Mesenchymal stem cell (in vitro differentiated cells and primary cell): ENCODE measurements around the gene C13orf46.

Experiments
- DNase-seq: peaks from one replicate; pipeline ENCODE4 v3.0.0-alpha.2; 2013
- H2AFZ ChIP-seq: one replicate; pipeline ENCODE4 v1.6.1; 2013; ENCODE audit warnings: low read depth, mild to moderate bottlenecking, control low read depth, inconsistent platforms, low read length, moderate library complexity
- H2AK5ac ChIP-seq: 2 replicates; pipeline ENCODE4 v1.6.1; 2013; ENCODE audit warnings: low read length, moderate library complexity, mild to moderate bottlenecking, inconsistent platforms; ENCODE audit not compliant: severe bottlenecking
- H2BK120ac ChIP-seq: one replicate; pipeline ENCODE4 v1.6.1; 2013; ENCODE audit warnings: low read depth, mild to moderate bottlenecking, inconsistent platforms, low read length, moderate library complexity
- H2BK12ac ChIP-seq, 2 experiments: one replicate each; pipeline ENCODE4 v1.6.1; 2013; ENCODE audit warnings: inconsistent platforms in 2 of 2, low read length in 2 of 2, mild to moderate bottlenecking in 2 of 2, moderate library complexity in 2 of 2, control low read depth in 1 of 2
- H2BK15ac ChIP-seq: one replicate; pipeline ENCODE4 v1.6.1; 2013; ENCODE audit warnings: mild to moderate bottlenecking, low read depth, inconsistent platforms; ENCODE audit not compliant: poor library complexity, severe bottlenecking
- H2BK5ac ChIP-seq: 2 replicates; pipeline ENCODE4 v1.6.1; 2013; ENCODE audit warnings: low read depth, mild to moderate bottlenecking, low read length, control low read depth, inconsistent platforms; ENCODE audit not compliant: poor library complexity, severe bottlenecking
- H3K14ac ChIP-seq, 2 experiments: one replicate each; pipeline ENCODE4 v1.6.1; 2013; ENCODE audit warnings: inconsistent platforms in 2 of 2, low read length in 2 of 2, control low read depth in 1 of 2, mild to moderate bottlenecking in 1 of 2, moderate library complexity in 1 of 2
- H3K18ac ChIP-seq, 2 experiments: one replicate each; pipeline ENCODE4 v1.6.1; 2013; ENCODE audit warnings: inconsistent platforms in 2 of 2, low read length in 2 of 2, control low read depth in 1 of 2, low read depth in 1 of 2, mild to moderate bottlenecking in 1 of 2
- H3K23ac ChIP-seq, 2 experiments: one replicate each; pipeline ENCODE4 v1.6.1; 2013; ENCODE audit warnings: inconsistent platforms in 2 of 2, low read length in 2 of 2, mild to moderate bottlenecking in 2 of 2, moderate library complexity in 2 of 2, control low read depth in 1 of 2
- H3K27ac ChIP-seq: 2 replicates; pipeline ENCODE4 v1.5.1; 2013; ENCODE audit warnings: mild to moderate bottlenecking, moderate library complexity, low read length, control low read depth, inconsistent platforms; ENCODE audit not compliant: poor library complexity, severe bottlenecking
- H3K27me3 ChIP-seq, 2 experiments: 2 replicates each; pipeline versions ENCODE4 v1.6.1 to v1.7.0; 2013; ENCODE audit warnings: low read length in 2 of 2, mild to moderate bottlenecking in 2 of 2, moderate library complexity in 2 of 2, control low read depth in 1 of 2, inconsistent platforms in 1 of 2; ENCODE audit not compliant: control insufficient read depth in 1 of 2, insufficient read depth in 1 of 2
- H3K36me3 ChIP-seq, 2 experiments: 2 replicates each; pipeline versions ENCODE4 v1.6.1 to v1.7.0; 2013; ENCODE audit warnings: low read length in 2 of 2, control low read depth in 1 of 2, inconsistent platforms in 1 of 2, low read depth in 1 of 2, mild to moderate bottlenecking in 1 of 2; ENCODE audit not compliant: insufficient read depth in 2 of 2, control insufficient read depth in 1 of 2
- H3K4ac ChIP-seq, 2 experiments: one replicate each; pipeline ENCODE4 v1.6.1; 2013; ENCODE audit warnings: inconsistent platforms in 2 of 2, low read length in 2 of 2, mild to moderate bottlenecking in 2 of 2, moderate library complexity in 2 of 2, control low read depth in 1 of 2, low read depth in 1 of 2
- H3K4me1 ChIP-seq: 2 replicates; pipeline ENCODE4 v1.6.1; 2013; ENCODE audit warnings: low read depth, low read length, control low read depth; ENCODE audit not compliant: control insufficient read depth, insufficient read depth
- H3K4me2 ChIP-seq: 2 replicates; pipeline ENCODE4 v1.6.1; 2013; ENCODE audit warnings: low read length, mild to moderate bottlenecking, inconsistent platforms; ENCODE audit not compliant: poor library complexity, severe bottlenecking
- H3K4me3 ChIP-seq, 2 experiments: 2 replicates each; pipeline versions ENCODE4 v1.5.1 to v1.7.0; 2013; ENCODE audit warnings: low read length in 2 of 2, mild to moderate bottlenecking in 2 of 2, control low read depth in 1 of 2, low read depth in 1 of 2; ENCODE audit not compliant: insufficient read depth in 1 of 2
- H3K79me1 ChIP-seq: replicated peaks from 2 replicates; pipeline ENCODE4 v1.6.1; 2013; ENCODE audit warnings: mild to moderate bottlenecking, control low read depth, low read length, inconsistent platforms; ENCODE audit not compliant: poor library complexity, severe bottlenecking
- H3K9ac ChIP-seq: 2 replicates; pipeline ENCODE4 v1.7.0; 2013; ENCODE audit warnings: mild to moderate bottlenecking, low read length, moderate library complexity
- H3K9me3 ChIP-seq: 2 replicates; pipeline ENCODE4 v1.7.0; 2013; ENCODE audit warnings: mild to moderate bottlenecking, low read length; ENCODE audit not compliant: control insufficient read depth
- H4K8ac ChIP-seq: one replicate; pipeline ENCODE4 v1.6.1; 2013; ENCODE audit warnings: inconsistent platforms, mild to moderate bottlenecking, low read length, moderate library complexity
- H4K91ac ChIP-seq: one replicate; pipeline ENCODE4 v1.6.1; 2013; ENCODE audit warnings: mild to moderate bottlenecking, low read length, inconsistent platforms
- WGBS: methylation state at CpG from one replicate; pipeline ENCODE4 v1.1.7; 2013; ENCODE audit warnings: mixed read lengths; 5-methylcytosine and 5-hydroxymethylcytosine counted together

C13orf46 gene

GRCh38 chr13:113905942-113906341 lies 67.9 kb downstream of the C13orf46 start:
- H2AK5ac ChIP-seq, result peak overlapping the region; percentile 69

DNA sequence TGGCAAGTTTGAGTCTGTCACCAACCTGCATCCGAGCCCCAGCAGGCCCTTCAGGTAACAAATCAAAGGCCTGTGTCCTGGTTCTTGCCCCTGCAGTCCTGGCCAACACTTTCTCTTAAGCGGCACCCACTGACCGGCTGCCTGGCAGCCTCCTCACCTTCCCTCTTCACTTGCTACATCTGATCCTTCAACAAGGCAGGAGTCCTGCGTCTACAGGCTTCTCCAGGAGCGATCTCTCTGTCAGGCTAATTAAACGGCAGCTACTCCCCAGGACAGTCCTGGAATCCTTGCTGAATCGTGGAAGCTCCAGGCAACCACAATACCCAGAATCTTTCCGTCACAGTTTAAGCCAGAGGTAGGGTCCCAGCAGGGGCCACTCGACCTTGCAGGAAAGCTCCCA lies 68.9 kb downstream of the C13orf46 start:
- no peaks in the 10 kb centered on the region for H3K9me3 ChIP-seq
- no peak overlapping the region for H3K14ac ChIP-seq
- no peak overlapping the region for H2BK15ac ChIP-seq

More at GRCh38 chr13:113905942-113906341, 67.9 kb downstream of the C13orf46 start:
- H3K4me2 ChIP-seq, result no peak overlapping the region
- DNase-seq, result no peak
- H3K27me3 ChIP-seq, result no peaks in the 10 kb centered on the region
- WGBS, result 84% methylated on average over 8 of the region's 8 CpGs
- H4K91ac ChIP-seq, result peak overlapping the region; percentile 66
- H3K36me3 ChIP-seq, result no peaks in the 10 kb centered on the region
- no peak overlapping the region for H2AFZ ChIP-seq
- peak overlapping the region; percentile 18 for H3K27ac ChIP-seq
- no peak overlapping the region for H3K14ac ChIP-seq
- peaks cover under 1% of the 10 kb centered on the region for H3K9me3 ChIP-seq
- peak overlapping the region; percentile 69 for H2BK120ac ChIP-seq
- no peak overlapping the region for H3K23ac ChIP-seq
- H3K79me1 ChIP-seq, result no peaks in the 10 kb centered on the region
- no peak overlapping the region for H3K9ac ChIP-seq
- no peak overlapping the region for H3K4ac ChIP-seq
- peak overlapping the region; percentile 8 to 92 for H2BK12ac ChIP-seq
- H3K4me1 ChIP-seq, result peaks cover 13% of the 10 kb centered on the region
- no peak overlapping the region for H2BK15ac ChIP-seq
- H3K18ac ChIP-seq, result peak overlapping the region in 1 of 2 experiments; percentile 78
- no peak overlapping the region for H3K4me3 ChIP-seq
- no peak overlapping the region for H2BK5ac ChIP-seq
- no peak overlapping the region for H4K8ac ChIP-seq

DNA sequence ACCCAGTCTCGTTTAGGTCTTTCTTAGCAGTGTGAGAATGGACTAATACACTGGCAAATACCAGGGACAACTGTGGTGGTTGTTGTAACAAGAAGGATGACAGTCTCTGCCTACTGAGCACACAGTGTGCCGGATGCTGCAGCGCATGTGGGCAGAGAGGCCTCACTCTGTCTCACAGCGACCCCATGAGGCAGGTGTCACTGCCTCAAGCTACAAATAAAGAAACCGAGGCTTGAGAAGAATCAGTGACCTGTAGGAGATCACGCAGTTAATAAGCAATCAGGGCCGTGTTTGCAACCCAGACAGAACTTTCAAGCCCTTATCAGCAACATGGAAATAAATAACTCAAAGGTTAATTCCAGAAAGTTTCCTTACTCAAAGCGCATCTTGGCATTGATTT lies 69.5 kb downstream of the C13orf46 start:
- Histone ChIP-seq H3K4ac (no peak overlapping the region), H3K18ac (no peak overlapping the region), H3K23ac (no peak overlapping the region), H4K91ac (no peak overlapping the region), H3K27me3 (no peaks in the 10 kb centered on the region), H4K8ac (no peak overlapping the region), H2BK5ac (no peak overlapping the region), H3K4me3 (no peak overlapping the region), H2AFZ (no peak overlapping the region), H3K9ac (no peak overlapping the region), H3K4me2 (no peak overlapping the region), H2BK120ac (no peak overlapping the region), H3K9me3 (no peaks in the 10 kb centered on the region), H3K27ac (no peak overlapping the region), H3K36me3 (no peaks in the 10 kb centered on the region), H3K79me1 (no peaks in the 10 kb centered on the region), H3K14ac (no peak overlapping the region), H3K4me1 (peaks cover 18% of the 10 kb centered on the region), H2AK5ac (peak overlapping the region; percentile 95), H2BK12ac (peak overlapping the region in 1 of 2 experiments; percentile 64), H2BK15ac (no peak overlapping the region)
- WGBS, result 64% methylated on average over 8 of the region's 8 CpGs
- peak; percentile 41 for DNase-seq

More for the DNA sequence above, 68.9 kb downstream of the C13orf46 start:
- peak overlapping the region in 1 of 2 experiments; percentile 28 for H3K23ac ChIP-seq
- no peak overlapping the region for H2AFZ ChIP-seq
- DNase-seq, result no peak
- H2BK5ac ChIP-seq, result no peak overlapping the region
- no peak overlapping the region for H3K4me3 ChIP-seq
- H4K8ac ChIP-seq, result peak overlapping the region; percentile 3
- no peak overlapping the region for H3K4ac ChIP-seq
- 95% methylated on average over 9 of the region's 9 CpGs for WGBS
- H3K79me1 ChIP-seq, result no peaks in the 10 kb centered on the region
- peaks cover 18% of the 10 kb centered on the region for H3K4me1 ChIP-seq
- no peak overlapping the region for H3K4me2 ChIP-seq
- H3K9ac ChIP-seq, result no peak overlapping the region
- peak overlapping the region; percentile 95 for H2AK5ac ChIP-seq
- no peak overlapping the region for H4K91ac ChIP-seq
- H2BK12ac ChIP-seq, result peak overlapping the region; percentile 61 to 72
- H3K18ac ChIP-seq, result peak overlapping the region in 1 of 2 experiments; percentile 58
- no peaks in the 10 kb centered on the region for H3K36me3 ChIP-seq
- no peak overlapping the region for H3K27ac ChIP-seq
- H2BK120ac ChIP-seq, result no peak overlapping the region
- H3K27me3 ChIP-seq, result no peaks in the 10 kb centered on the region

DNA sequence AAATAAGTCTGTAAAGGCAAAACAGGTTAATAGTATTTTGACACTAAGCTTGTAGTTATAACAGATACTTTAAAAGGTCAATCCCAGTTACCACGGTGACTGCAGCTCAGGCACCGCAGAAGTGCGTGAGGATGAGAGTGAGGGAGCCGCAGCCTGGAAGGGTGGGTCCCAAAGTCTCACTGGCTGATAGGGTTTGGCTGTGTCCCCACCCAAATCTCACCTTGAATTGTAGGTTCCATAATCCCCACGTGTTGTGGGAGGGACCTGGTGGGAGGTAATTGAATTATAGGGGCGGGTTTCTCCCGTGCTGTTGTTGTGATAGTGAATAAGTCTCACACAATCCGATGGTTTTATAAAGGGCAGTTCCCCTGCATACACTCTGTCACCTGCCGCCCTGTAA lies 70.0 kb downstream of the C13orf46 start:
- H2BK5ac ChIP-seq, result no peak overlapping the region
- no peak overlapping the region for H3K18ac ChIP-seq
- no peak overlapping the region for H2BK15ac ChIP-seq
- 83% methylated on average over 9 of the region's 9 CpGs for WGBS
- peaks cover 18% of the 10 kb centered on the region for H3K4me1 ChIP-seq
- no peaks in the 10 kb centered on the region for H3K9me3 ChIP-seq
- H3K14ac ChIP-seq, result no peak overlapping the region
- H3K79me1 ChIP-seq, result no peaks in the 10 kb centered on the region
- H2AFZ ChIP-seq, result no peak overlapping the region
- H4K8ac ChIP-seq, result peak overlapping the region; percentile 47
- no peaks in the 10 kb centered on the region for H3K36me3 ChIP-seq
- no peak overlapping the region for H2AK5ac ChIP-seq
- no peak overlapping the region for H4K91ac ChIP-seq
- no peak for DNase-seq
- H3K27ac ChIP-seq, result no peak overlapping the region
- H3K23ac ChIP-seq, result no peak overlapping the region
- peak overlapping the region; percentile 11 for H2BK120ac ChIP-seq
- no peak overlapping the region for H2BK12ac ChIP-seq
- H3K9ac ChIP-seq, result no peak overlapping the region
- H3K4me3 ChIP-seq, result no peak overlapping the region
- no peak overlapping the region for H3K4ac ChIP-seq
- H3K27me3 ChIP-seq, result no peaks in the 10 kb centered on the region
- no peak overlapping the region for H3K4me2 ChIP-seq
